ENCODE measurements around the gene CGB3.

The CGB3 gene

GRCh38 chr19:49014870-49015255 is 9.3 kb downstream of the CGB3 start:
- DNase-seq: no peak

- no peak for DNase-seq
Observed at GRCh38 chr19:49014123-49014869, 9.8 kb downstream of the CGB3 start.

- DNase-seq: no peak
Observed at GRCh38 chr19:49011194-49011593, 12.9 kb downstream of the CGB3 start.

GRCh38 chr19:49010453-49010852 is 13.7 kb downstream of the CGB3 start:
- DNase-seq: no peak

- DNase-seq: no peak
Observed at GRCh38 chr19:49009828-49010227, 14.3 kb downstream of the CGB3 start.

GRCh38 chr19:49006905-49007304 is 17.2 kb downstream of the CGB3 start:
- DNase-seq: no peak

GRCh38 chr19:49004964-49005614 is 19.0 kb downstream of the CGB3 start:
- DNase-seq: no peak

GRCh38 chr19:49004133-49004532 is 20.0 kb downstream of the CGB3 start:
- no peak for DNase-seq

- peak in 1 of 2 experiments; percentile 19 for DNase-seq
Observed at GRCh38 chr19:48999481-49000325, 24.4 kb downstream of the CGB3 start.

- peak in 1 of 2 experiments; percentile 23 for DNase-seq
Observed at GRCh38 chr19:48997972-48998371, 26.2 kb downstream of the CGB3 start.

- DNase-seq: no peak
Observed at GRCh38 chr19:48994035-48994386, 30.1 kb downstream of the CGB3 start.

GRCh38 chr19:48993175-48994034 is 30.7 kb downstream of the CGB3 start, which contains the start of the genes GYS1 and RUVBL2:
TSS of gene GYS1 (minus strand) at chr19:48993309. CDS start at chr19:48993112, 197 bp downstream.
TSS of gene RUVBL2 (plus strand) at chr19:48993887. CDS start at chr19:48993912, 25 bp downstream.
- DNase-seq: peak; percentile 98 to 99

- no peak for DNase-seq
Observed at GRCh38 chr19:48992581-48993174, 31.5 kb downstream of the CGB3 start.

GRCh38 chr19:48991873-48992580 is 32.1 kb downstream of the CGB3 start:
- no peak for DNase-seq

- DNase-seq: no peak
Observed at GRCh38 chr19:48991011-48991609, 33.0 kb downstream of the CGB3 start.

- no peak for DNase-seq
Observed at GRCh38 chr19:48990400-48990799, 33.7 kb downstream of the CGB3 start.

- no peak for DNase-seq
Observed at GRCh38 chr19:48989701-48990291, 34.3 kb downstream of the CGB3 start.

- no peak for DNase-seq
Observed at GRCh38 chr19:48988860-48989259, 35.3 kb downstream of the CGB3 start.

- DNase-seq: no peak
Observed at GRCh38 chr19:48988286-48988685, 35.8 kb downstream of the CGB3 start.

- DNase-seq: no peak
Observed at GRCh38 chr19:48987323-48987722, 36.8 kb downstream of the CGB3 start.

GRCh38 chr19:48986211-48986610 is 37.9 kb downstream of the CGB3 start:
- DNase-seq: no peak

Measured in NCI-H2081 (cell line).